NCI-H2227 (cell line): ENCODE measurements around the gene MISP3.
A peak's percentile ranks its signal among the peaks of the same experiment; 100 is the strongest.

Experiments used
- DNase-seq: peaks from one replicate; lab custom pipeline; 2025; ENCODE audit not compliant: unreplicated experiment; lab: John Stamatoyannopoulos, UW

The MISP3 gene

DNA sequence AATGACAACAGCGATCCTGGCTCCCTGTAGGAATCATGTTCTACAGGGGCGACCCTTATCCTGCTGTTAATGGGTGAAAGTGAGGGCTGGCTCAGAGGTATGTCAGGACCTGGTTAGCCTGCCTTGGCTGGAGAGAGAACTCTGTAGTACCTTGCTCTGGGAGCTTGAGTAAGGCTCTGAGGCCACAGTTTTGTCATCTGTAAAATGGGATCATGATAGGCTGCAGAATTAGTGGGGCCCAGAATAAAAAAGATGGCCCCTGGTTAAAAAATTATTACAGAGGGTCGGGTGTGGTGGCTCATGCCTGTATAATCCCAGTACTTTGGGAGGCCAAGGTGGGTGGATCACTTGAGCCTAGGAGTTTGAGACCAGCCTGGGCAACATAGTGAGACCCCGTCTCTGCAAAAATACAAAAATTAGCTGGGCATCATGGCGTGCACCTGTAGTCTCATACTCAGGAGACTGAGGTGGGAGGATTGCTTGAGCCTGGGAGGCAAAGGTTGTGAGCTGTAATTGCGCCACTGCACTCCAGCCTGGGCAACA is 28.5 kb downstream of the MISP3 start:
- DNase-seq, result no peak

GRCh38 chr19:14102102-14102696 is 29.6 kb downstream of the MISP3 start:
- no peak for DNase-seq

- DNase-seq, result no peak
These were observed 30.2 kb downstream of the MISP3 start for GRCh38 chr19:14102756-14103155.

DNA sequence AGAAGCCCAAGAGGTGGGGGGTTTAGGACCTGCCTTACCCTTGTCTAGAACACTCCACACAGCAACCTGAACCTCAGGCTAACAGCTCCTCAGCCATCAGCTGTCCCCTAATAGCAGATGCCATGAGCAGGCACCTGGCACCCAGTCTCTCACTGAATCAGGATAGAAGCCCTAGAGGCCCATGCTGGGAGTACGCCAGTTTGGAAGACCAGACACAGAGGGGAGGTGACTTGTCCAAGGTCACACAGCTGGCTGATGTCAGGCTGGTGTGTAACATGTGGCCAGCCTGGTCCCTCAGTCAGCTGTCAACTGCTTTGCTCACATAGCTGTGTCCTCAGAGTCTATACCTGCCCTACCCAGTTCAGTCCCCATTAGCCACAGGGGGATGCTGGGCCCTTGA is 30.7 kb downstream of the MISP3 start:
- no peak for DNase-seq

DNA sequence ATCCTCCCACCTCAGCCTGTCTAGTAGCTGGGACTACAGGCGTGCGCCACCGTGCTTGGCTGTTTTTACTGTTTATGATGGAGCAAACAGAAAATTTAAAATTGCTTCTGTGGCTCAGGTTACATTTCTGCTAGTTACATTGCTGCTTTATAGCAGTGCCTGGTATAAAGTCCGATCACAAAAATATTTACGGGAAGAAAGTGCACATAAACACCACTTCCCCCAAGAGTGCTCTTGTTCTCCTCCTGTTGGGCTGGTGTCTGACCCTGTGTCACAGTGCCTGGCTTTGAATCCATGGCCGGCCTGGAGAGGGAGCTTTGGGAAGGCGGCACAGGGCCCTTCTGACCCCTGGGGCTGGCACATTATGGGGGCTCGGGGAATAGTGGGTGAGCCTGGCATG is 33.1 kb downstream of the MISP3 start:
- DNase-seq, result no peak

- DNase-seq, result no peak
These were observed 34.3 kb downstream of the MISP3 start for GRCh38 chr19:14106840-14107239.

DNA sequence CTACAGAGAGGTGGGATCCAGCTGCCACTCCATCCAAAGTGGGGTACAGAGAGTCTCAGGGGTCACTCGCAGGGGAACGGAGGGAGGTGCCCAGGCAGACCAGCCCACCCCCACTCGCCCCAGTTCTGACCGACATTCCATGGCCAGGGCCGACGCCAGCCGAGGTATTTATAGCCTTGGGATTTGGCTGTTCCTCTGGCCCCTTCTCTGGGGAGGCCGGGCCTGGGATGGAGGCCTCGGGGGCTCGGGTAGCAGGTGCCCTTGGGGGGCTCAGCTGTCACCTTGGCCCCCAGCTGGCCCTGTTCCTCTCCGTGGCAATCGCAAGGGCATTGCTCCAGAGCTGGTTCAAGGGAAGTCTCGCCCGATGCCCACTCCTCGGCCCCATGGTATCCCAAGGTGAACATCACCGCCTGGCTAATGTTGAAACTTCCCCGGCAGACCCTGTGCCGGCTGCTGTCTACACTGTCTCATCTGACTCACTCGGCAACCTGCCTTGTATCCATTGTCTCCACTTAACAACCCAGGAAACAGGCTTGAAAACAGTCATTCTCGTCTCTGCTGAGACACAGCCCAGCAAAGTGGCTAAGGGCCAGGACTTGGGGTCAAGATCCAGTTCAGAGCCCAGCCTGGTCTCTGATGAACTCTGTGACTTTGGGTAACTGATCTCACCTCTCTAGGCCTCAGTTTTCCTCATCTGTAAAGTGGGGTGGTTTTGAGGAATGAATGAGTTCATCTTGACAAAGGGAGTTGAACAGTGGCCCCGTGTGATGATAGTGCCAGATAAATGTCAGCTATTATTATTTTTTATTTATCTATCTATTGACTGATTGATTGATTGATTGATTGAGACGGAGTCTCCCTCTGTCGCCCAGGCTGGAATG is 35.2 kb downstream of the MISP3 start:
- no peak for DNase-seq

DNA sequence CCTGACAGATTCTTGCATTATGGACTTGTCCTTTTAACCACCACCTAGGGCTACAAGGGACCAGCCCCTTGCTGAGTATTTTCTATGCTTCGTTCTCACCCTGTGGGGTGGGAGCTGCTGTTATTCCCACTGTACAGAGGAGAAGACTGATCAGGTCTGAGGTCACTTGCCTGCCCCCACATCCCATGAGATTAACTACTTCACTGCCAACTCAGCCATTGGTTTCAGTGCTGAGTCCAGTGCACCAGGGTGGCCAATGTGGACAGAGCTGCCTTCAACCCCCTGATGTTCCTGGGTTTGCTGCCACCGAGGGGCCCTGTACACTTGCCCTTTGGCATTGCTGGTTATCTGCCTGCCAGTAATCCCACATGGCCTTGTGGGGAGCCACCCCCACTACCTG is 38.1 kb downstream of the MISP3 start:
- no peak for DNase-seq

- no peak for DNase-seq
These were observed 38.9 kb downstream of the MISP3 start for GRCh38 chr19:14111486-14111885.

- DNase-seq, result no peak
These were observed 39.6 kb downstream of the MISP3 start for GRCh38 chr19:14112051-14112808.

GRCh38 chr19:14112809-14113385 is 40.3 kb downstream of the MISP3 start:
- DNase-seq, result no peak

DNA sequence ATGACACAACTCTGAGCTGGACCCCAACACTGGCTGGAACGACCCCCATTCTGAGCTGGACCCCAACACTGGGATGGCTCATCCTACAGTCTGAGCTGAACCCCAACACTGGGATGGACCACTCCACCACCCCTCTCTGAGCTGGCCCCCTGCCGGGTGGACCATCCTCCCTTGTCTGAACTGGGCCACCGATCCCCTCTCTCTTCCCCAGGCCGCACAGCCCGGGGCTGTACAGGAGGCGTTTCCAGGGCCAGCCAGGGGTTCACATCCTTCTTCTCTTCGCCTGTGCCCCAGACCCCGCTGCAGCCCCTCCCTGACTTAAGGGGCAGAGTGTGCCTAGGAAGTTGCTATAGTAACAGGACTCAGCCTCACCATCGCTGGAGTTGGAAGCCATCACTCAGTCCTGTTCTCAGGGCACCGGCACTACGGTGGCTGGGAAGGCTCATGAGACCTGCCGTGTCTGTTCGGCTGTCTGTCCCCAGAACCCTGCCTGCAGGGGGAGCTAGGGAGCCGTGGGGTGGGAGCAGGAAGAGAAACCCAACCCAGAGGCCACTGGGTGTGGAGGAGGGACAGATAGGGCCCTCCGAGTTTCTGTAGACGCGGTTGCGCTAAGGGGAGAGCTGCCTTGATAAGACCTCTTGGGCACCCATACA is 41.3 kb downstream of the MISP3 start:
- no peak for DNase-seq

DNA sequence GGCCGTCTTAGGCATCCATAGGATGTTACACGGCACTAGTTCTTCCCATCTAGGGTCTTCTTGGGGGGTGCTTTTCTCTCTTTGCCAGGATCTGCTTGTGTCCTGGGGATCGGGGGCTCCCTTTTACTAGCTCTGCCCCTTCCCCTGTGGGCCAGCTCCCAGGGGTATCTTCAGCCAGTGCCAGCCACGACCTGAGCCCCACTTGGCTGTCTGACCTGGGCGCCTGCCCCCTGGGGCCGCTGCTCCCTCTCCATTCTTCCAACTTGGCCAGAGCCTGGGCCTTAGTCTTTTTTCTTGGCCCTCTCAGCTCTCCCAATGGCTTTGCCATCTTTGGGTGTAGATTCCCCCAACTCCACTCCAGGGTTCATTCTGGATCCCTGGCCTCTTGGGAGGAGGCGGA is 41.9 kb downstream of the MISP3 start:
- DNase-seq, result no peak

GRCh38 chr19:14114854-14115253 is 42.3 kb downstream of the MISP3 start:
- no peak for DNase-seq

GRCh38 chr19:14115756-14116155 is 43.2 kb downstream of the MISP3 start:
- no peak for DNase-seq

DNA sequence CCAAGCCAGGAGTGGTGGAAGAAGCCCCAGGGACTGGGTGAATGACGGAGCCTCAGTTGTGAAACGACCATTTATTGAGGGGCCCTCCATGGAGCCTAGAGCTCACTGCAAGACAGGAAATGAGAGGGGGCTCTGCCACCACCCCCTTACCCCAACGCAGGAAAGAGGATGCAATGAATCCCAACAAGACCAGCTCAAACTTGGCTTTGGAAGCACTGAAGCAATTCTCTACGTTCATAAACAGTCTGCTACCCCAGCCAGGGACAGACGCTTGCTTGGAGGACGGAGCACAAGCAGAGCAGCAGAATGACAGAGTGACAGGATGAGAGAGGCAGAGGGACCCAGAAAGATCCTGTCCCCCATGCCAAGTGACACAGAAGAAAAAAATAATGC is 43.9 kb downstream of the MISP3 start:
- no peak for DNase-seq

DNA sequence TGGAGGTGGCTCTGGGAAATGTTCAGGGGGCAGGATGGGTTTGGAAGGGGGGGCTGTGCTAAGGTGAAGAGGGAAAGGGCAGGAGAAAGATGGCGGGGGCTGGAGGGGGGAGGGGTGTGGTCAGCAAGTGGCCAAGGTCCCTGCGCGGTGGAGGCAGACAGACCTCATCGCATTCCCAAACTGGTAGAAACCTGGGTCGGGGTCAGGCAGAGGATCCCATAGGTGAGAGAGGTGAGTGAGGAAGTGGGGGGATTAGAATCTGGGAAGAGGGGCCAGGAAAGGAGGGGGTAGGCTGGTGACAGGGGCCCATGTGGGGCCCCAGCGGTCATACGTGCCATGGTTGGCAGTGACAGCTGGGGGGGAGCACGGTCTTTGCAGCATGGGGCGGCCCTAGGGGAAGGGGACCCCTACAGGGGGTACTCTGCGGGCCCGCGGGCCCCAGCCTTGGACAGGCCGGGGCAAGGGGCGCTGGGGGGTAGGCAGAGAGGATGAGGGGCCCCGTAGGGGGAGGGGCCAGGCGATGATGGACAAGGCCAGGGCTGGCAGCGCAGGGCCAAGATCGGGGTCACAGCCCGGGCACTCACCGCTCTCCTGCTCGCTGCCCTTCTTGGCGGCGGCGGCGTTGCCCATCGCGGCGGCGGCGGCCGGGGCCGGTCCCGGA is 44.5 kb downstream of the MISP3 start:
- DNase-seq, result peak; percentile 13

GRCh38 chr19:14117668-14118164 is 45.1 kb downstream of the MISP3 start, which contains the start of gene PRKACA:
Gene PRKACA, minus strand, starts transcription at chr19:14117762. Its CDS starts 215 bp downstream, at chr19:14117547.
- peak; percentile 98 for DNase-seq

- peak; percentile 50 for DNase-seq
These were observed 45.8 kb downstream of the MISP3 start for GRCh38 chr19:14118165-14119051.
